DOHH2 (cell line): ENCODE measurements around the gene GFRA1.

ENCODE experiments used
- EZH2phosphoT487 ChIP-seq: fragments of 200-600 bp; sonication (generic); IDR thresholded peaks from 2 replicates; pipeline ENCODE4 v1.6.1; 2017; ENCODE audit warnings: borderline replicate concordance, mild to moderate bottlenecking, antibody characterized with exemption, low read length, moderate library complexity, mixed read lengths
- TF ChIP-seq, protein P1 (sequence below): fragments of 200-600 bp; sonication (generic); IDR thresholded peaks from one replicate; pipeline ENCODE4 v1.5.1; 2014; ENCODE audit warnings: antibody characterized with exemption, mild to moderate bottlenecking, low read depth, low read length; ENCODE audit not compliant: poor library complexity, severe bottlenecking

DNA sequence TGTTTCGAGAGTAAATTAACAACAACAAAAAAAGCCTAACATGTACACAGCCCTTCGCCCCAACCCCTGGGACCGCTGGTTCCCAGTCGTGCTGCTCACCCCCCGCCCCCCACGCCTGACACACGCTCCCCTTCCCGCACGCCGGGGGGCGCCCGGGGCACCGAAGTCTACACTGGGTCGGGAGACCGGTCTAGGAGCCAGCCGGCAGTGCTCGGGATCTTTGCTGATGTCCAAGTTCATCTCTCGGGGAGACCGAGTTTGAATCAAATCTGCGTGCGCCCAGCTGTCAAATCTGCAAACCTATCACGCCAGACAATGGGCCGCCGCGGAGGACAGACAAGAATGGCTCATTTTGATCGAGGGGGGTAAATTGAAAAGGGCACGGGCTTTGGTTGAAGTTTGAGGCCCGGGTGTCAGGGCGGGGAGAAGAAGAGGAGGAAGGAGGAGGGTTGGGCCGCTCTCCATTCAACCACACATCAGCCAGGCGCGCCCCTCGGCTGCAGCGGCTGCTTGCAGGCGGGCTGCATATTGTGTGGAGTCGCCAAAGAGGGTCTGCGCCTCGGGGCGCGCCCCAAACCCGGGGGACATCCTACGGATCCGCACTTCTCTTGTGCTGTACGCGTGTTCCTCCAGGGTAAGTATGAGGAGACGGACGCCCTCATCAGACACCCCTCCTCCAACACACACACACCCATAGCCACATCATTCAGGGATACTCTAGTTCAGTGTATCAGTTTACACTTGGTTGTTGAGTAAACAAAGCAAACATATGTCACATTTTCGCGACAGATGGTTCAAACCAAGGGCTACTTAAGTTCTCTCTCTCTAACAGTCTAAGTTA, 1.3 kb upstream of the GFRA1 start:
- TF ChIP-seq, protein P1, sequence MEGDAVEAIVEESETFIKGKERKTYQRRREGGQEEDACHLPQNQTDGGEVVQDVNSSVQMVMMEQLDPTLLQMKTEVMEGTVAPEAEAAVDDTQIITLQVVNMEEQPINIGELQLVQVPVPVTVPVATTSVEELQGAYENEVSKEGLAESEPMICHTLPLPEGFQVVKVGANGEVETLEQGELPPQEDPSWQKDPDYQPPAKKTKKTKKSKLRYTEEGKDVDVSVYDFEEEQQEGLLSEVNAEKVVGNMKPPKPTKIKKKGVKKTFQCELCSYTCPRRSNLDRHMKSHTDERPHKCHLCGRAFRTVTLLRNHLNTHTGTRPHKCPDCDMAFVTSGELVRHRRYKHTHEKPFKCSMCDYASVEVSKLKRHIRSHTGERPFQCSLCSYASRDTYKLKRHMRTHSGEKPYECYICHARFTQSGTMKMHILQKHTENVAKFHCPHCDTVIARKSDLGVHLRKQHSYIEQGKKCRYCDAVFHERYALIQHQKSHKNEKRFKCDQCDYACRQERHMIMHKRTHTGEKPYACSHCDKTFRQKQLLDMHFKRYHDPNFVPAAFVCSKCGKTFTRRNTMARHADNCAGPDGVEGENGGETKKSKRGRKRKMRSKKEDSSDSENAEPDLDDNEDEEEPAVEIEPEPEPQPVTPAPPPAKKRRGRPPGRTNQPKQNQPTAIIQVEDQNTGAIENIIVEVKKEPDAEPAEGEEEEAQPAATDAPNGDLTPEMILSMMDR, result no peak
- no peak for TF ChIP-seq EZH2phosphoT487
